DOHH2 (cell line): ENCODE measurements around the gene GNPDA1.

Experiments
- CTCF ChIP-seq: fragments of 200-600 bp; sonication (generic); IDR thresholded peaks from one replicate; pipeline ENCODE4 v1.5.1; 2014; ENCODE audit warnings: antibody characterized with exemption, mild to moderate bottlenecking, low read depth, low read length; ENCODE audit not compliant: poor library complexity, severe bottlenecking
- EZH2phosphoT487 ChIP-seq: fragments of 200-600 bp; sonication (generic); IDR thresholded peaks from 2 replicates; pipeline ENCODE4 v1.6.1; 2017; ENCODE audit warnings: borderline replicate concordance, mild to moderate bottlenecking, antibody characterized with exemption, low read length, moderate library complexity, mixed read lengths

- TF ChIP-seq CTCF = no peak
- no peak for TF ChIP-seq EZH2phosphoT487
Measured at GRCh38 chr5:142036918-142037317, 24.1 kb upstream of the GNPDA1 start.
